ENCODE measurements around the gene KCNA5. TPM values are rescaled to one million over a fixed set of nuclear protein-coding genes. Genes with fewer than 3 reads are reported as not detected.

The KCNA5 gene
- total and polyA plus RNA-seq, 7 donors: 0.45 to 20.2 (median 2.5) TPM; not detected in 1

DNA sequence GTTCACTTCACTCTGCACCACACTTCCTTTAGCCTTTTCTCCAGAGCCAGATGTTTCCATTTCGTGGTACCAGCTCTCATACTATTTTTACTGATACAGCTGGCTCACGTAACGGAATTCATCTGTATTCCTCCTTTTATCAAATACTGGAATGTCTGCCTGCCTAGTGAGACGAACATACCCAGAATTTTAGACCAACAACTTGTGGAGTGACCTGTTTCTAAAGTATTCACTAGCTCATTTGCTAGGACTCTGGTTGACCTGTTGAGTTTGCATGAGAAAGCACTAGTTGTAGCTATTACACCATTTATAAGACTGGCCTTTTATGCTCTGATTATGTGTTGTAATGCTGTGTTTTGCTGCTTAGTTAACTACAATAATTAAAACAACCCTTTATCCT lies 22.6 kb downstream of the KCNA5 start:
- no peak overlapping the region for H3K4me3 ChIP-seq
- H3K9me3 ChIP-seq: no peaks in the 10 kb centered on the region
- intact Hi-C loops (cut with DNase I): no loop called here
- TF ChIP-seq POLR2A (IDR thresholded peaks at IDR 0.05) (no peak), POLR2AphosphoS5 (IDR thresholded peaks at IDR 0.05) (no peak), EP300 (IDR thresholded peaks at IDR 0.05) (no peak)
- TF ChIP-seq, protein P1, sequence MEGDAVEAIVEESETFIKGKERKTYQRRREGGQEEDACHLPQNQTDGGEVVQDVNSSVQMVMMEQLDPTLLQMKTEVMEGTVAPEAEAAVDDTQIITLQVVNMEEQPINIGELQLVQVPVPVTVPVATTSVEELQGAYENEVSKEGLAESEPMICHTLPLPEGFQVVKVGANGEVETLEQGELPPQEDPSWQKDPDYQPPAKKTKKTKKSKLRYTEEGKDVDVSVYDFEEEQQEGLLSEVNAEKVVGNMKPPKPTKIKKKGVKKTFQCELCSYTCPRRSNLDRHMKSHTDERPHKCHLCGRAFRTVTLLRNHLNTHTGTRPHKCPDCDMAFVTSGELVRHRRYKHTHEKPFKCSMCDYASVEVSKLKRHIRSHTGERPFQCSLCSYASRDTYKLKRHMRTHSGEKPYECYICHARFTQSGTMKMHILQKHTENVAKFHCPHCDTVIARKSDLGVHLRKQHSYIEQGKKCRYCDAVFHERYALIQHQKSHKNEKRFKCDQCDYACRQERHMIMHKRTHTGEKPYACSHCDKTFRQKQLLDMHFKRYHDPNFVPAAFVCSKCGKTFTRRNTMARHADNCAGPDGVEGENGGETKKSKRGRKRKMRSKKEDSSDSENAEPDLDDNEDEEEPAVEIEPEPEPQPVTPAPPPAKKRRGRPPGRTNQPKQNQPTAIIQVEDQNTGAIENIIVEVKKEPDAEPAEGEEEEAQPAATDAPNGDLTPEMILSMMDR (IDR thresholded peaks at IDR 0.05): no peak
- no peaks in the 10 kb centered on the region for H3K36me3 ChIP-seq
- peaks cover 0 to 7% (median 4%) of the 10 kb centered on the region in 4 donors for H3K4me1 ChIP-seq
- 70 to 72% methylated on average over 4 of the region's 4 CpGs for WGBS, 2 donors
- no peak overlapping the region for H3K27ac ChIP-seq
- DNase-seq: no peak
- no peaks in the 10 kb centered on the region for H3K27me3 ChIP-seq

DNA sequence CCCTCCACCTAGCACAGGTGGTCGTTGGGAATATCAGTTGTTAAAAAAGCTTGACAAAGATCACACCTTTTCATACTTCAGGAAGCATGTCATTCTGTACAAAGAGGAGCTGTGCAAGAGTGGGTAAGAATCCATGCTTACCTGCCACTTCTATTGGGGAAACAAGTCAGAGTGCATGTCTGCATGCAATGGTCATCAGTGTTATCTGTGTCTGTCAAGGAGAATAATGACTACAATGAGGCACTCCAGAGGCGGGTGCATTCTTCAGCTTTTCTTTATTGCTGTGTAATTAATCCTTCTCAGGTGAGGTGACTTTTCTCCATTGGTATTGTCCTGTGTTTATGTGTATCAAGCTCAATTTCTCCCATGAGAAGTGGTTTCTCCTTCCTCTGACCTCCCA lies 24.4 kb downstream of the KCNA5 start:
- TF ChIP-seq POLR2AphosphoS5 (IDR thresholded peaks at IDR 0.05) (no peak), POLR2A (IDR thresholded peaks at IDR 0.05) (no peak), EP300 (IDR thresholded peaks at IDR 0.05) (no peak)
- TF ChIP-seq, protein P1 (IDR thresholded peaks at IDR 0.05): no peak
- intact Hi-C loops (cut with DNase I): no loop called here
- 28 to 64% methylated on average over 2 of the region's 2 CpGs for WGBS, 2 donors

DNA sequence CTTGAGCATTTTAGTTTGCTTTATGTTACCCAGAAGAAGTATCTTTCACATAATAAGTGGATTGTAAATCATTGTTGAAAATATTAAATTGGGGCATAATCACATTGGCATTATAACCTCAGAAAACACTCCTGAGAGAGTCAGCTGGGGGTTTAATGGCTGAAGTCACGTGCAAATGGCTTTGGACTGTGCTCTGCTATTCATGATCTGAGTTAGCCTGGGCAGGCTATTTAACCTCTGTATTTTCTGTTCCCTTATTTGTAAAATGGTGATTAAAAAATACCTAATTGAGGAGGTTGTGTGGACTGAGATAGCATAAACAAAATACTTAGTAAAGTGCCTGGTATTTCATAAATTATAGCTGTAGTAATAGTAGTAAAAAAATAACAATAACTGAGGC lies 24.9 kb downstream of the KCNA5 start:
- intact Hi-C loops (cut with DNase I): no loop called here
- no peaks in the 10 kb centered on the region for H3K27me3 ChIP-seq
- no peaks in the 10 kb centered on the region for H3K9me3 ChIP-seq
- no peaks in the 10 kb centered on the region for H3K36me3 ChIP-seq
- no peak overlapping the region for H3K4me3 ChIP-seq
- WGBS, 2 donors: 53 to 69% methylated on average over 1 of the region's 1 CpG
- no peaks in the 10 kb centered on the region for H3K4me1 ChIP-seq
- H3K27ac ChIP-seq: no peak overlapping the region
- DNase-seq: no peak
- TF ChIP-seq, protein P1 (IDR thresholded peaks at IDR 0.05): no peak
- no peak for TF ChIP-seq EP300 (IDR thresholded peaks at IDR 0.05)
- no peak for TF ChIP-seq POLR2A (IDR thresholded peaks at IDR 0.05)
- no peak for TF ChIP-seq POLR2AphosphoS5 (IDR thresholded peaks at IDR 0.05)

More for the DNA sequence above, 24.4 kb downstream of the KCNA5 start:
- Histone ChIP-seq H3K9me3 (no peaks in the 10 kb centered on the region), H3K36me3 (no peaks in the 10 kb centered on the region), H3K27me3 (no peaks in the 10 kb centered on the region), H3K4me3 (no peak overlapping the region), H3K27ac (no peak overlapping the region), H3K4me1 (no peaks in the 10 kb centered on the region)
- DNase-seq: no peak

DNA sequence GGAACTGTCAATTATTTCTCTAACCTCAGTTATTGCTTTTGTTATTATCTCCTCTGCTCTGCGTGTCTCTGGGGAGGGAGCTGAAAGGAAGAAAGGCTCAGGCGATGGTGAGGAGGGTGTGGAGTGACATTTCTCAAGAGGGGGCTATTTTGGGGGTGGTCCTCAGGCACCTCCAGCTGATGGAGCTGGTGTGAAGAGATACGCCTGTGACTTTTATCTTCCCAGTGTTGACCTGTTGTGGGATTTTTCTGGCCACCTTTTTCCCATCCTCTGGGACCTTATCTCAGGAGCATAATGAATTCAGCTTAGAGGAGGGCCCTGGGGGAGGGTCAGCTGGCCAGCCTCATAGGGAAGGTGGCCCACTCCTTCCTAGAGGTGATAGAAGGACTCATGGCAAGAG lies 26.4 kb downstream of the KCNA5 start:
- Histone ChIP-seq H3K4me3 (no peak overlapping the region), H3K4me1 (no peaks in the 10 kb centered on the region), H3K27ac (no peak overlapping the region), H3K36me3 (no peaks in the 10 kb centered on the region), H3K27me3 (no peaks in the 10 kb centered on the region), H3K9me3 (no peaks in the 10 kb centered on the region)
- 52 to 69% methylated on average over 3 of the region's 3 CpGs for WGBS, 2 donors
- intact Hi-C loops (cut with DNase I): no loop called here
- no peak for TF ChIP-seq POLR2AphosphoS5 (IDR thresholded peaks at IDR 0.05)
- TF ChIP-seq POLR2A (IDR thresholded peaks at IDR 0.05): no peak
- no peak for DNase-seq

DNA sequence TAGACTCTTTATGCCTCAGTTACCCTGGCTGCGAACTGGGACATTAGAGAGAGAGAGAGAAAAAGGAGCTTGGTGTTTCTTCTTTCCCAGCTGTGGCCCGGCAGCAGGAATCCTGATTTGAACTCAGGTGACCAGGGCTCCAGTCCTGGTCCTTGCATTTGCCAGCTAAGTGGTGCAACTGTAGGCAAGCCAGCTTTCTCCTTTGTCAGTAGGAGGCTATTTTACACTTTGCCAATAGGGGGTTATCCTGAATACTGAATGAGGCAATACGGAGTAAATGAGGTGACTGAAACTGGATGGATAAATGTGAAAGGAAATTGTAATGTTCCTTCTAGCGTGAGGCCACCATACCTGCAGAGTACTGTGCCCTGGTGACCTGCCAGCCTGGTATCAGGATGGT lies 27.8 kb downstream of the KCNA5 start:
- Histone ChIP-seq H3K27me3 (no peaks in the 10 kb centered on the region), H3K4me1 (peaks cover 0 to 6% (median 0%) of the 10 kb centered on the region in 4 donors), H3K36me3 (no peaks in the 10 kb centered on the region), H3K9me3 (no peaks in the 10 kb centered on the region), H3K27ac (no peak overlapping the region), H3K4me3 (no peak overlapping the region)
- intact Hi-C loops (cut with DNase I): no loop called here
- TF ChIP-seq EP300 (IDR thresholded peaks at IDR 0.05): no peak
- no peak for TF ChIP-seq POLR2A (IDR thresholded peaks at IDR 0.05)
- no peak for TF ChIP-seq POLR2AphosphoS5 (IDR thresholded peaks at IDR 0.05)
- TF ChIP-seq, protein P1 (IDR thresholded peaks at IDR 0.05): no peak
- 77 to 83% methylated on average over 4 of the region's 4 CpGs for WGBS, 2 donors
- no peak for DNase-seq
